Thymus (tissue), 11 donors: ENCODE measurements around the gene LVRN. TPM values are rescaled to one million over a fixed set of nuclear protein-coding genes. Genes with fewer than 3 reads are reported as not detected.

Source experiments
- DNase-seq, 9 donors: peaks; one replicate each; pipeline ENCODE4 v3.0.0-alpha.2; 2013; ENCODE audit warnings: low spot score in 9 of 9, low read depth in 6 of 9, missing footprints in 1 of 9
- H3K27ac ChIP-seq, 2 donors: one replicate each; pipeline ENCODE4 v1.5.1; 2013; ENCODE audit warnings: control low read depth in 1 of 2, low read depth in 1 of 2, low read length in 1 of 2, mild to moderate bottlenecking in 1 of 2, moderate library complexity in 1 of 2
- H3K27me3 ChIP-seq, 2 donors: one replicate each; pipeline ENCODE4 v1.5.1; 2013; ENCODE audit warnings: low read length in 1 of 2; ENCODE audit not compliant: control insufficient read depth in 2 of 2, insufficient read depth in 1 of 2
- H3K36me3 ChIP-seq, 2 donors: one replicate each; pipeline ENCODE4 v1.5.1; 2013; ENCODE audit warnings: low read length in 1 of 2, mild to moderate bottlenecking in 1 of 2, moderate library complexity in 1 of 2; ENCODE audit not compliant: control insufficient read depth in 2 of 2, insufficient read depth in 2 of 2
- H3K4me1 ChIP-seq, 2 donors: one replicate each; pipeline ENCODE4 v1.5.1; 2013; ENCODE audit warnings: low read length in 2 of 2; ENCODE audit not compliant: control insufficient read depth in 2 of 2, insufficient read depth in 2 of 2
- H3K4me3 ChIP-seq, 2 donors: one replicate each; pipeline ENCODE4 v1.5.1; 2013; ENCODE audit warnings: low read length in 2 of 2, control low read depth in 1 of 2, mild to moderate bottlenecking in 1 of 2
- H3K9me3 ChIP-seq, 2 donors: one replicate each; pipeline ENCODE4 v1.5.1; 2013; ENCODE audit warnings: low read length in 1 of 2, mild to moderate bottlenecking in 1 of 2; ENCODE audit not compliant: control insufficient read depth in 2 of 2, insufficient read depth in 1 of 2
- WGBS: extraction: QIAGEN DNeasy Blood & Tissue Kit; methylation state at CpG from one replicate; pipeline ENCODE4 v1.1.7; 2013; 5-methylcytosine and 5-hydroxymethylcytosine counted together
- polyA plus RNA-seq: library from polyadenylated mRNA; stranded (reverse); fragments of 200-250 nt; gene quantifications from one replicate; pipeline ENCODE4 v1.2.3, GENCODE V29; 2013
- total RNA-seq: library from RNA; stranded (reverse); fragments of 120-200 nt; gene quantifications from one replicate; pipeline ENCODE4 v1.2.4, GENCODE V29; 2013
- donor health status: healthy.

The LVRN gene
- total and polyA plus RNA-seq, 2 donors, result 0.14 to 0.32 TPM

DNA sequence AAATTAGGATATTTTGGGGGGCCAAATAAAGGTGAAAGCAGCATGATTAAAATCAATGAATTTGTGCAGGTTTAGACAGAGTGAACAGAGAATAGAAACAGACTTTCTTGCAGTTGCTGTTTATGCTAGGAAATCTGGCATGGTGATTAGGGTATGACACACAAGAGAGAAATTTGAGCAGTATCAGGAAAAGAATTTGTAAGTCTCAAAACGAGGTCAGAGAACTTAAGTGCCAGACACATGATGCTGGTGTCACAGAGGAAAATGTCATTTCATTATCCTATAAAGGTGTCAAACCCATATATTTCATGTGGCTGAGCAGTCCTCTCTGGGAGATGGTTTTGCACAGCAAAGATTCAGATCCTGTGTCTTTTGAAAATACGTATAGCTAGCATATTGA is 15.7 kb downstream of the LVRN start:
- WGBS, result 94% methylated on average over 2 of the region's 2 CpGs
- Histone ChIP-seq H3K27ac (no peak overlapping the region), H3K9me3 (no peaks in the 10 kb centered on the region), H3K4me3 (no peak overlapping the region), H3K27me3 (no peaks in the 10 kb centered on the region), H3K36me3 (no peaks in the 10 kb centered on the region), H3K4me1 (no peaks in the 10 kb centered on the region)
- DNase-seq, result no peak

DNA sequence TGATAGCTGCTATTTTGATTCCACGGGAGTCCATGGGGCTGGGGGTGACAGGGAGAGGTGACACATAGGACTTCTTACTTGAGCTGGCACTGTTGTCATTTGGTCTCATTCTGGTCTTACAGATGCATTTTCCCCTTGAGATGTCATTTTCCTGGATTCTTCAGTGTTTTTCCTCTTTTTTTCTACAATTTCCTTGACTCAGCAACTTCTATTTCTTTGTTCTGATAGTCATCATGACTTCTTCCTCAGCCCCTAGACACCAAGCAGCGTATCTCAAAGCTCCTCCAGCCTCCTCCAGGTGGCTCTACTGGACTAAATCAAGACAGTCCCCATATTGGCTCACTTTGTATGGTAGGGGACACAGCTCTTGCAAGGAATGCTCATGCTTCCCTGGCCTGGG is 16.5 kb downstream of the LVRN start:
- H3K27me3 ChIP-seq, result no peaks in the 10 kb centered on the region
- WGBS, result 86% methylated on average over 2 of the region's 2 CpGs
- no peak overlapping the region for H3K27ac ChIP-seq
- no peaks in the 10 kb centered on the region for H3K4me1 ChIP-seq
- no peaks in the 10 kb centered on the region for H3K36me3 ChIP-seq
- DNase-seq, result no peak
- no peaks in the 10 kb centered on the region for H3K9me3 ChIP-seq
- no peak overlapping the region for H3K4me3 ChIP-seq

DNA sequence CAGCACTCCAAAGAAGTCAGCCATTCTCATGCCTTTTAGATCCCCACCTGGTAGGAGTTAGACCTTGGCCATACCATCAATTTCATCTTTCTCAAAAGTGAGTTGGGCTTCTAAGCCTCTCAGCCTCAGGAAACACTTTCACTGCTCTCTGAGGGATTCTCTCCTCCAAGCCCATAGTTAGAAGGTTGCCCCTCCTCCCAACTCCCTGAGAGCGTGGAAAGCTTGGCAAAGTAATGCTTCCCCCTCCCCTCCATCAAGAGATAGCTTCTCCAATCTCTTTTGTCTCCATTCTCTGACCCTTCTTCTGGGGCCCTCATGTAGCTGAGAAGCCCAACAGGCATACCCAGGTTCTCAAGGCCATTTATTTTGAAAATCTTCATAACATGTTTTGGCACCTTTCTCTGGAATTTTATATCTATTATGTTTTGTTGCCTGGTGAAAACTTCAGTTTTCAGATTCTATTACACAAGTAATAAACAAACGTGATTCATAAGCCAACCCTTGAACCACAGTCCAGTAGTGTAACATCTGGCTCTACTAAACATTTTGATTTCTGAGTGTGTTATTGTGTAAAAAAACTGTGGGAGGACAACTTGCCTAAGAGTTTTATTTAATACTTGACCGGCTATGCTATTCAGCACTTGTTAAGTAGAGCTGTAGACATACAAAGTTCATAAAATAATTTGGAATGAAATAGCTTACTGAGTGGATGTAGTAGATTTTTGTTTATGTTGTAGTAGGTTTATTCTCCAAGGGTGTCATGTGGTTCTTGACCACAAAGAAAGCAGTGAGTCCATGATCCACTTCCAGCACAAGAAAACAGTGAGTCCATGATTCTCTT is 17.1 kb downstream of the LVRN start:
- DNase-seq, result no peak
- WGBS, result 90% methylated on average over 3 of the region's 3 CpGs
- H3K4me3 ChIP-seq, result no peak overlapping the region
- no peaks in the 10 kb centered on the region for H3K27me3 ChIP-seq
- H3K4me1 ChIP-seq, result no peaks in the 10 kb centered on the region
- no peak overlapping the region for H3K27ac ChIP-seq
- no peaks in the 10 kb centered on the region for H3K9me3 ChIP-seq
- H3K36me3 ChIP-seq, result no peaks in the 10 kb centered on the region

DNA sequence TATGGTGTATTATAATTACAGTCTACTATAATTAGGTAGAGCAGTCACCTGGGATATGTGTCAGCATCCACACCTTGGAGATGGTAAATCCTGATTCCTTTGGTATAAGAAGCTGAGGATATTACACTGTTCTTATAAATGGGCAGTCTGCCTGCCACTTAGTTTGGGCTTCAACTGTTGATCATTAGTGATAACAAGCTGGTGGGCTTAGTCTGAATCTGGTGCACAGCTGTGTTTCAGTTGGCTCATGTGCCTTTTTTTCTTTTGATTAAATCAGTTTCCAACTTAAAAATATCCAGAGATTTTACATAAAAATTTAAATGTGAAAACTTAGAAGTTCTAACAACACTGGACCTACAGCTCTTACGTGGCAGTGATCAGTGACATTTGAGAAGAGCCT is 21.2 kb downstream of the LVRN start:
- H3K27ac ChIP-seq, result no peak overlapping the region
- no peaks in the 10 kb centered on the region for H3K36me3 ChIP-seq
- 91% methylated on average over 1 of the region's 1 CpG for WGBS
- H3K9me3 ChIP-seq, result no peaks in the 10 kb centered on the region
- H3K4me3 ChIP-seq, result no peak overlapping the region
- H3K4me1 ChIP-seq, result no peaks in the 10 kb centered on the region
- no peak for DNase-seq
- no peaks in the 10 kb centered on the region for H3K27me3 ChIP-seq

DNA sequence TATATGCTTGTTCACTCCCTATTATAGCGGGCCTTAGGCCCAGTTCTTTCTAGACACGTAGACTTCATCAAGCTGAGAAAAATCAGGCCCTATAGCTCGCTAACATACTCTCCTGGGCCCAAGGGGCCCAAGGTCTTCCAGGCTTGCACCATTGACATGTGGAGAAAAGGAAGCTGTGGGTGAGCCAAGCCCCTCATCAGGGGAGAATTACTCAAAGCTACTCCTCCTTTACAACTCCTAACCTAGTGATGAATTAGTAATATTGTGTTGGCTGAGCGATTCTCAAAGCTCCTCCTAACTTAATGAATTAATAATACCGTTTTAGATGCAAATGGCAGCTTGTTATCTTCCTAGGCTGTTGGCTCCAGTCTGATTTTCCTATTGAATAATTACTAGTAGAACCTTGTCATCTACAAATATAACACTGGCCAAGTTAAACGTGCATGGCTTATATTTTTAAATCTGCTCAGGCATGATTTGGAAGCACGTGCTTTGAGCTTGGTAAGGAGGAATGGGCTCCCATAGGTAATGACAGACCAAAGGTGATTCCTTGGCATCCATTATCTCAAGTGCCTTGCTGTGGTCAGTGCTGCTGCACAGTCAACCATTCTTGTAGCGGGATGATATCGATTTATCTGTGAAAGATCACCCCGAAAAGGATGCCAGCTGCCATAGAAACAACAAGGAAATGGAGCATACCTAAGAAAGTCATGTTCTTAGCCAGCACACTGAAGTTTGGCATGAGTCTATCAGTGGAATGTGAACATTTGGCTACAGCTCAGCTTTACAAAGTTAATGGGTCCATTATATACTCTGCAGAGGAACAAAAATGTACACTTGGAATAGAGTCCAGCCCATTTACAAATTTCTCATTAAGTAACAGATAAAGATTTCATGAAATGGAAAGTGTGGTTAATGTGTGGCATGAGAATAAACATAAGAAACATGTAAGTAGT is 23.8 kb downstream of the LVRN start:
- Histone ChIP-seq H3K4me3 (no peak overlapping the region), H3K9me3 (no peaks in the 10 kb centered on the region), H3K27ac (no peak overlapping the region), H3K4me1 (no peaks in the 10 kb centered on the region), H3K36me3 (no peaks in the 10 kb centered on the region), H3K27me3 (no peaks in the 10 kb centered on the region)
- 92% methylated on average over 10 of the region's 10 CpGs for WGBS
- no peak for DNase-seq

DNA sequence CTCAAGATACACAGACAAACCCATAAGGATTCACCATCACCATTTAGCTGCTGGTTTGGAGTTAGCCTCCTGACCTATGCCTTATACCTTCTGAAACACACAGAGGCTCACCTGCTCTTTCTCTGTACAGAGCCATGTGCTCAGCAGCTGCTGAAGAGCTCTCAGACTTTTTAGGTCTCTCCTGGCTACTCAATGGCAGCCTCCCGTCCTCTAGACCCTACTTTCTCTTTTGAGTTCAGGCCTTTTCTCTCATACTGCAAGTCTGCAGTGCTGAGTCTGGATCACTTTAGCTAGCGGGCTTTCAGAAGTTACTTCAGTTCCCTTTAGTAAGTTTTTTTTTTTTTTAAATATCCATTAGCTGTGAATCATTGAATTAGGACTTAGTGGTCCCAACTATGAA is 25.7 kb downstream of the LVRN start:
- WGBS, result 96% methylated on average over 2 of the region's 2 CpGs
- Histone ChIP-seq H3K27ac (no peak overlapping the region), H3K4me1 (no peaks in the 10 kb centered on the region), H3K9me3 (no peaks in the 10 kb centered on the region), H3K36me3 (no peaks in the 10 kb centered on the region), H3K4me3 (no peak overlapping the region), H3K27me3 (no peaks in the 10 kb centered on the region)
- DNase-seq, result no peak

DNA sequence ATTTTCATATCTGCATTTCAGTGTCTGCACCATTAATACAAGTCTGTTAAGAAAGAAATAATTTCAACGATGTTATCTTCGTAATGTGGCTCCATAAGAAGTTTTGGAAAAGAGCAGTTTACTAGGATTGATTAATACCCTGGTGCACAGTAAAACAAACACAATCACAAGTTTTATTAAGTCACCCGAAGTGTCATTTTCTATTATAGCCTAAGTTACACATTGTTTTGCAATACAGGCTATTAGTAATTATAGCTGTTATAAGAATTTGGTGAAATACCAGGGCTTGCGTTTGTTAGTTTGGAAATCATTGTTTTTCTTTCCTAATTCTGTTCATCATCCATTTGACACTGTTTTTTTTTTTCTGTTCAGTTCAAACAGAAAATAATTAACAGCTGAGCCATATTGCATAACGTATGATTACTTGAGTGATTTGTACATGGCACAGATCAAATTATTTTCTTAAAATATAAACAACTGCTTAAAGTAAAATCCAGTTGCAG is 30.6 kb downstream of the LVRN start:
- no peaks in the 10 kb centered on the region for H3K4me1 ChIP-seq
- H3K9me3 ChIP-seq, result no peaks in the 10 kb centered on the region
- DNase-seq, result no peak
- H3K27ac ChIP-seq, result no peak overlapping the region
- 96% methylated on average over 5 of the region's 5 CpGs for WGBS
- H3K36me3 ChIP-seq, result no peaks in the 10 kb centered on the region
- no peaks in the 10 kb centered on the region for H3K27me3 ChIP-seq
- H3K4me3 ChIP-seq, result no peak overlapping the region

DNA sequence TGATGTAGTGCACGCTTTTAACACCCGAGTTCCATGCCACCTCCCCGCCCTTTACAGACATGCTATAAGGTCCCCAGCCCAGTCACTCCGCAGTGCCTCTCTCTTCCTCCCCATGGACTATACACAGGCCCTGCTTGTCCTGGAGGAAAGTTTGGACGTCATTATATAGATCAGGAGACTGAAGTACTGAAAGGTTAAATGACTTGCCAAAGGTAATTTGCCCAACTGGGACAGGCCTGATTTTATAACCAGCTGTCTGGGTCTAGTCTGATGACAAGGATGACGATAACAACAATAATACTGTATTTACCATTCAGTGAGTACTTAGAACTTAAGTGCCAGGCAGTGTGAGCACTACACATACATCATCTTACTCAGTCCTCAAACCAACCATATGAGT is 33.1 kb downstream of the LVRN start:
- no peaks in the 10 kb centered on the region for H3K4me1 ChIP-seq
- no peaks in the 10 kb centered on the region for H3K9me3 ChIP-seq
- WGBS, result 95% methylated on average over 6 of the region's 6 CpGs
- no peak overlapping the region for H3K4me3 ChIP-seq
- no peak overlapping the region for H3K27ac ChIP-seq
- H3K36me3 ChIP-seq, result no peaks in the 10 kb centered on the region
- no peak for DNase-seq
- H3K27me3 ChIP-seq, result no peaks in the 10 kb centered on the region
